Endothelial cell of umbilical vein (primary cell): ENCODE results near the gene UCK1. TPM values are rescaled to one million over a fixed set of nuclear protein-coding genes. Genes with fewer than 3 reads are reported as not detected.

Experiments used
- BruUV-seq: library from RNA; stranded (reverse); fragments of 400-500 nt; replicated peaks from 2 replicates; lab custom pipeline; 2021; lab: Mats Ljungman, UMichigan
- CTCF ChIA-PET: fragments of 300-600, 350-600 bp; sonication (Branson Sonifier 250); formaldehyde crosslinking; loops from one replicate; lab custom pipeline; 2021; ENCODE audit warnings: antibody characterized with exemption, inconsistent platforms; lab: Charles Lee
- POLR2A ChIA-PET: fragments of 300-600, 350-600 bp; sonication (Branson Sonifier 250); formaldehyde crosslinking; loops from one replicate; lab custom pipeline; 2021; ENCODE audit warnings: antibody characterized with exemption, inconsistent platforms; lab: Charles Lee
- DNase-seq: peaks from one replicate; pipeline ENCODE4 v3.0.0-alpha.2; 2011; ENCODE audit warnings: low read depth, low spot score
- FAIRE-seq: peaks from 2 replicates; lab custom pipeline; 2011; peaks lifted over from hg19 to GRCh38; lab: Jason Lieb, UNC
- H2AFZ ChIP-seq: 2 replicates; pipeline ENCODE4 v1.6.0; 2012; ENCODE audit warnings: low read depth, low read length, control low read depth, inconsistent platforms
- H3K27ac ChIP-seq: 2 replicates; pipeline ENCODE4 v1.5.1; 2011; ENCODE audit warnings: low read depth, mild to moderate bottlenecking, control low read depth, low read length, moderate library complexity; ENCODE audit not compliant: insufficient read depth
- H3K27me3 ChIP-seq, 2 experiments: 2 replicates each; pipeline versions ENCODE4 v1.6.0 to v1.6.1; 2011; ENCODE audit warnings: low read length in 2 of 2, mixed read lengths in 1 of 2; ENCODE audit not compliant: control insufficient read depth in 2 of 2, insufficient read depth in 2 of 2
- H3K36me3 ChIP-seq, 2 experiments: 2 replicates in 1 of 2; 3 replicates in 1 of 2; pipeline ENCODE4 v1.5.1; 2011; ENCODE audit warnings: low read length in 2 of 2, mild to moderate bottlenecking in 1 of 2, moderate library complexity in 1 of 2; ENCODE audit not compliant: control insufficient read depth in 2 of 2, insufficient read depth in 2 of 2; ENCODE audit errors: extremely low read depth in 1 of 2
- H3K4me1 ChIP-seq: 3 replicates; pipeline ENCODE4 v1.5.1; 2011; ENCODE audit warnings: mild to moderate bottlenecking, low read length; ENCODE audit not compliant: control insufficient read depth, insufficient read depth; ENCODE audit errors: extremely low read depth
- H3K4me2 ChIP-seq: 2 replicates; pipeline ENCODE4 v1.6.1; 2011; ENCODE audit warnings: low read length, control low read depth, mixed read lengths; ENCODE audit not compliant: insufficient read depth
- H3K4me3 ChIP-seq, 3 experiments: fragments of 200-600 bp in 1 of 3; sonication (generic), shearing (Covaris generic) in 1 of 3; replicated peaks in 1 of 3; 2 replicates each; pipeline ENCODE4 v1.5.1; 2011 to 2016; ENCODE audit warnings: control low read depth in 3 of 3, low read length in 3 of 3, mild to moderate bottlenecking in 2 of 3, inconsistent platforms in 1 of 3, low read depth in 1 of 3, moderate library complexity in 1 of 3; ENCODE audit not compliant: insufficient read depth in 1 of 3
- H3K79me2 ChIP-seq: 2 replicates; pipeline ENCODE4 v1.6.0; 2012; ENCODE audit warnings: low read length, inconsistent platforms; ENCODE audit not compliant: control insufficient read depth, insufficient read depth
- H3K9ac ChIP-seq: replicated peaks from 2 replicates; pipeline ENCODE3; 2011; ENCODE audit warnings: low read length, control low read depth; ENCODE audit not compliant: insufficient read depth; ENCODE audit errors: extremely low read depth
- H3K9me1 ChIP-seq: replicated peaks from 3 replicates; pipeline ENCODE4 v1.6.0; 2011; ENCODE audit warnings: mild to moderate bottlenecking, low read length; ENCODE audit not compliant: control insufficient read depth, insufficient read depth; ENCODE audit errors: extremely low read depth
- H3K9me3 ChIP-seq: replicated peaks from 2 replicates; pipeline ENCODE4 v1.5.1; 2012; ENCODE audit warnings: low read length, inconsistent platforms; ENCODE audit not compliant: control insufficient read depth, insufficient read depth
- H4K20me1 ChIP-seq: replicated peaks from 2 replicates; pipeline ENCODE3; 2011; ENCODE audit warnings: mild to moderate bottlenecking, low read length; ENCODE audit not compliant: control insufficient read depth, insufficient read depth; ENCODE audit errors: extremely low read depth
- CTCF ChIP-seq, 2 donors: IDR thresholded peaks; 1 replicate in 1 of 2; 2 replicates in 1 of 2; pipeline ENCODE4 v1.5.1; 2011; ENCODE audit warnings: low read length in 2 of 2, mild to moderate bottlenecking in 2 of 2, moderate library complexity in 2 of 2, control low read depth in 1 of 2, inconsistent platforms in 1 of 2, low read depth in 1 of 2; ENCODE audit not compliant: insufficient read depth in 1 of 2; ENCODE audit errors: extremely low read depth in 1 of 2
- EZH2 ChIP-seq: IDR thresholded peaks from 2 replicates; pipeline ENCODE4 v1.6.1; 2012; ENCODE audit warnings: borderline replicate concordance, low read depth, mild to moderate bottlenecking, moderate library complexity, low read length, inconsistent platforms; ENCODE audit not compliant: severe bottlenecking
- FOS ChIP-seq: IDR thresholded peaks from 2 replicates; pipeline ENCODE4 v1.6.1; 2011; ENCODE audit warnings: mild to moderate bottlenecking, low read length, moderate library complexity, borderline replicate concordance; ENCODE audit not compliant: insufficient read depth
- GATA2 ChIP-seq: IDR thresholded peaks from 2 replicates; pipeline ENCODE4 v1.7.0; 2011; ENCODE audit warnings: low read depth, mild to moderate bottlenecking, moderate library complexity, mixed read lengths, low read length; ENCODE audit not compliant: insufficient read length, insufficient read depth
- JUN ChIP-seq: IDR thresholded peaks from 2 replicates; pipeline ENCODE4 v1.6.1; 2011; ENCODE audit warnings: borderline replicate concordance, low read depth; ENCODE audit not compliant: insufficient read length, insufficient read depth
- MAX ChIP-seq: IDR thresholded peaks from 2 replicates; pipeline ENCODE4 v1.6.1; 2011; ENCODE audit not compliant: insufficient read depth, insufficient read length
- MYC ChIP-seq: IDR thresholded peaks from one replicate; pipeline ENCODE4 v1.6.1; 2011; ENCODE audit warnings: mild to moderate bottlenecking, low read depth, low read length
- POLR2A ChIP-seq: IDR thresholded peaks from 2 replicates; pipeline ENCODE4 v1.6.1; 2012; ENCODE audit warnings: low read depth, mild to moderate bottlenecking, control low read depth, low read length
- POLR2AphosphoS5 ChIP-seq: IDR thresholded peaks from 2 replicates; pipeline ENCODE4 v1.6.1; 2012; ENCODE audit warnings: low read depth, mild to moderate bottlenecking, control low read depth, low read length, moderate library complexity; ENCODE audit not compliant: insufficient read depth
- dilution Hi-C: fragments of 300-500 bp; cut with MboI; formaldehyde crosslinking; loops from one replicate; pipeline ENCODE4 v1.15.0; 2019; ENCODE audit warnings: low sequenced_read_pairs; ENCODE audit not compliant: extremely low pct_ligation_motif_present
- intact Hi-C: fragments of 100-400 bp; cut with micrococcal nuclease; formaldehyde crosslinking; loops from one replicate; pipeline ENCODE4 v1.10.0; 2022
- polyA plus RNA-seq, 4 experiments: library from polyadenylated mRNA; depleted of rRNA in 3 of 4; stranded (reverse) in 3 of 4; unstranded in 1 of 4; fragments of >200 nt; gene quantifications; 2 replicates each; pipeline versions ENCODE4 v1.2.1 to v1.2.3, GENCODE V29; 2011 to 2012; ENCODE audit warnings: missing spikeins in 1 of 4
- total RNA-seq: library from RNA; stranded (reverse); gene quantifications from 2 replicates; pipeline ENCODE4 v1.2.3, GENCODE V29; 2021

Gene UCK1
- total and polyA plus RNA-seq, 2 donors (not counting 3 experiments of a cell fraction or from before 2014, with no cell fraction given): 23.6 to 30.1 TPM

- H2AFZ ChIP-seq: no peak overlapping the region
- no peak overlapping the region for H3K9ac ChIP-seq
- H3K36me3 ChIP-seq: peaks cover 36 to 90% of the 10 kb centered on the region in 2 experiments
- no peak overlapping the region for H3K4me3 ChIP-seq
- no peak for FAIRE-seq
- no peak for DNase-seq
- H3K79me2 ChIP-seq: peaks cover 3% of the 10 kb centered on the region
- no peak for TF ChIP-seq FOS
- no peak for TF ChIP-seq MYC
- TF ChIP-seq EZH2: no peak
- no peak for TF ChIP-seq POLR2AphosphoS5
- no peak for TF ChIP-seq POLR2A
- no peak for TF ChIP-seq JUN
- TF ChIP-seq GATA2: no peak
- no peak for TF ChIP-seq CTCF (IDR thresholded peaks at IDR 0.05; ENCODE audit: extremely low read depth in 1 of 2, insufficient read depth in 1 of 2, low read depth in 1 of 2, low read length in 2 of 2)
- no peak for TF ChIP-seq MAX
- ChIA-PET POLR2A (no interaction called here), CTCF (interaction anchor here (1.2 kb wide), 1 partner anchor 12 kb away, joined by 3 read pairs; no protein-coding TSS in a partner anchor)
- BruUV-seq: no TSS peak
- no peaks in the 10 kb centered on the region for H3K9me3 ChIP-seq
- dilution Hi-C loops: no loop called here
- no peaks in the 10 kb centered on the region for H3K27me3 ChIP-seq
- no peak overlapping the region for H3K4me2 ChIP-seq
- no peaks in the 10 kb centered on the region for H4K20me1 ChIP-seq
- no peak overlapping the region for H3K27ac ChIP-seq
- H3K9me1 ChIP-seq: no peaks in the 10 kb centered on the region
- no peaks in the 10 kb centered on the region for H3K4me1 ChIP-seq
- intact Hi-C loops: no loop called here
Measured at GRCh38 chr9:131485728-131486422, 45.2 kb downstream of the UCK1 start.
